ENCODE results near the gene CDH4.

DNA sequence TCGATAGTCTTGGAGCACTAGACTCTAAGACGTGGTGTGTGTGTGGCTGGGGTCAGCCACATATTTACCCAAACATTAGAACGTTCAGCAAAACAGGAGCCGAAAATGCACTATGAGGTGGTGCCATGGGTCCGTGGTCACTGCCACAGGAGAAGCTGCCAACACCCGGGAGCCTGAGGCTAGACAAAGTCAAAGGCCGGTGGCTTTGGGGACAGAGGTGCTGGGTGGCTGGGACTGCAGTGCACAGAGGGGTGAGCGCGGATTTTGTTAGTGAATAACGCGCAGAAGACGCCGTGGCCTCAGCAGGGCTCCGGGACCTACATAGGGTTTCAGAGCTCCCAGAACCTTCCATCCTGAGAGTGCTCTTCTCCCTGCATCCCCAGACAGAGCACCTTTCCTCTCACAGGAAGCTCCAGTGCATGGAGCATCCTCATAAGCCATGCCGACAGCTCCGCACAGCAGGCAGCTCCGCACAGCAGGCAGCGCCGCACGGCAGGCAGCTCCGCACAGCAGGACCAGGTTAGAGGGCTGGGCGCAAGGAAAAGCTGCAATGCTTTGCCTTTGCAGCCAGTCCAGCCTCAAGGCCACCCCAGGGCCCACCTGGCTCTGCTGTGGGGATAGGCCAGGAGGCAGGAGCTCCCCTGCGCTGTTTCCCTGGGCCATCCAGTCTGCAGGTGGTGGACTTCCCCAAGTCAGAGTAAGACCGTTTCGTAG is 509.5 kb downstream of the CDH4 start:
- TF ChIP-seq, protein P1, sequence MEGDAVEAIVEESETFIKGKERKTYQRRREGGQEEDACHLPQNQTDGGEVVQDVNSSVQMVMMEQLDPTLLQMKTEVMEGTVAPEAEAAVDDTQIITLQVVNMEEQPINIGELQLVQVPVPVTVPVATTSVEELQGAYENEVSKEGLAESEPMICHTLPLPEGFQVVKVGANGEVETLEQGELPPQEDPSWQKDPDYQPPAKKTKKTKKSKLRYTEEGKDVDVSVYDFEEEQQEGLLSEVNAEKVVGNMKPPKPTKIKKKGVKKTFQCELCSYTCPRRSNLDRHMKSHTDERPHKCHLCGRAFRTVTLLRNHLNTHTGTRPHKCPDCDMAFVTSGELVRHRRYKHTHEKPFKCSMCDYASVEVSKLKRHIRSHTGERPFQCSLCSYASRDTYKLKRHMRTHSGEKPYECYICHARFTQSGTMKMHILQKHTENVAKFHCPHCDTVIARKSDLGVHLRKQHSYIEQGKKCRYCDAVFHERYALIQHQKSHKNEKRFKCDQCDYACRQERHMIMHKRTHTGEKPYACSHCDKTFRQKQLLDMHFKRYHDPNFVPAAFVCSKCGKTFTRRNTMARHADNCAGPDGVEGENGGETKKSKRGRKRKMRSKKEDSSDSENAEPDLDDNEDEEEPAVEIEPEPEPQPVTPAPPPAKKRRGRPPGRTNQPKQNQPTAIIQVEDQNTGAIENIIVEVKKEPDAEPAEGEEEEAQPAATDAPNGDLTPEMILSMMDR (IDR thresholded peaks at IDR 0.05) = no peak
- TF ChIP-seq EP300 (IDR thresholded peaks at IDR 0.05) (no peak), POLR2A (IDR thresholded peaks at IDR 0.05) (no peak), POLR2AphosphoS5 (IDR thresholded peaks at IDR 0.05) (no peak)
